Fibroblast of upper back skin (primary cell): ENCODE data around the gene SLC46A1.

Experiments
- DNase-seq: peaks from one replicate; pipeline ENCODE4 v3.0.0-alpha.2; 2013

The SLC46A1 gene

DNA sequence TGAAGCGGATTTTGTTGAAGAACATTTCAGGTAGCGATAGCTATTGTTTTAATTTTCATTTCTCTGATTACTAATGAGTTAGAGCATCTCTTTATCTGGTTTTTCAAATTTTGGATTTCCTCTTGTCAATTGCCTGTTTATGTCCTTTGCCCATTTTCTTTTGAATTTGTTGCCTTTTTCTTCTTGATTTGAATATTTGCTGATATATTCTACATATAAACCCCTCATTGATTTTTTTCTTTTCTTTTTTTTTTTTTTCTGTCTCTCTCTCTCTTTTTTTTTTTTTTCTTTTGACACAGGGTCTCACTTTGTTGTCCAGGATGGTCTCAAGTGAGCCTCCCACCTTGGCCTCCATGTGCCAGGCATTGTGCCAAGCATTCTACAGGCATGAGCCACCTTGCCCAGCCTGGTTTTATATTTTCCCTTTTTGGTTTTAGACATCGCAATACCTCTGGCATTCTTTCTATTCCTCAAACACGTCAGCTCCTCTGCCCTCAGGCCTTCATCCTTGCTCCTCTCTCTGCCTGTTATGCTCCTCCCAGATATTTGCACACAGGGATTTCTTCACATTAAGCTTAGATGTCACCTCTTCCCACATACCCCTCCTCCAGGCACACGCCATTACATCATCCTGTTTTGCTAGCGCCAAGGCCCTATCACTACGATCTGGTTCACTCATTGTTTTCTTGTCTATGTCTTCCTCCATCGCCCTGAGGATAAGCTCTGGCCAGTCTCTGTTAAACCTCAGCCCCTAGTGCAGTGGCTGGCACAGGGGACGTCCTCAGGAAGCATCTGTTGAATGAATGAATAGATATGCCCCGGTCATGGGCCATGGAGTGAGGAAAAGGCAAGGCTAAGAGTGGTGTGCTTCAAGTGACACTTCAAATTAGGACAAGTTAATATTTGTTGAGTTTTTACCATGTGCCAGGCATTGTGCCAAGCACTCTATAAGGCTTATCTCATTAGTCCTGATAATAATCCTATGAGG is 25.9 kb downstream of the SLC46A1 start:
- DNase-seq: peak; percentile 19

DNA sequence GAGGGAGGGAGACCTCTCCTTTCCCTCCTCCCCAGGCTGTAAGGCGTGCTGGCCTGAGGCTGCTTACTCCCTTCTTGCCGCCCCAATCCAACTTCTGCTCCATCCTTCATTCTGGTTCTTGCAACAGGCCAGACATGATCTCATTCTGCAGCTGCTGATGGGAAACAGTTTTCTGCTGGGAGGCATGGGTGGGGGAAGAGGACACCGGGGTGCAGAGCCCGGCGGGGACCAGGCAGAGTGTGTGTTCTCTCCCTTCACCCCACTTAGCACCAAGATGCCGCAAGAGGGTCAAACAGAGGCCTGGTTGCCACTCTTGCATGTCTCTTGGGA is 33.1 kb downstream of the SLC46A1 start:
- no peak for DNase-seq

DNA sequence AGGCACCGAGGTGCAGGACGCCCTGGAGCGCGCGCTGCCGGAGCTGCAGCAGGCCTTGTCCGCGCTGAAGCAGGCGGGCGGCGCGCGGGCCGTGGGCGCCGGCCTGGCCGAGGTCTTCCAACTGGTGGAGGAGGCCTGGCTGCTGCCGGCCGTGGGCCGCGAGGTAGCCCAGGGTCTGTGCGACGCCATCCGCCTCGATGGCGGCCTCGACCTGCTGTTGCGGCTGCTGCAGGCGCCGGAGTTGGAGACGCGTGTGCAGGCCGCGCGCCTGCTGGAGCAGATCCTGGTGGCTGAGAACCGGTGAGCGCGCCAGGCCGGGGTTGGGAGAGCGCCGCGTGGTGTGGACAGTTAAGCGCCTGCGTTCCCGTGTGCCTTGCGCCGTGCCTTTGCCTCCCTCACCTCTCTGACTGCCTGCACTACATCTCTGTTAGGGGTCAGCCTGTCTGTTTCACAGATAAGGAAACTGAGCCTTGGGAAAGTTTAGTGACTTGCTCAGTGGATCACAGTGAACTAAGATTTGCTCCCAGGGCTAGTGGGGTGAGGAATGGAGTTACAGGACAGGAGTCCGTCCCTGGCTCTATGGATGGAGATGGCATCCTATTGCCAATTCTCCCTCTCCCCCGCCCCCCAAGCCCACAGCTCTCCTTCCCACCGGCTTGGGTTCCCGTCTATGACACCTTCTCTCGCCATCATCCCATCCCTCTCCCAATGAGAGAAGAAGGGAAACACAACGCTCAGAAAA is 33.6 kb downstream of the SLC46A1 start:
- peak; percentile 16 for DNase-seq

- DNase-seq: peak; percentile 90
These were observed 34.5 kb downstream of the SLC46A1 start, which contains the start of gene SARM1 for GRCh38 chr17:28371245-28372202. Gene SARM1 (plus strand): TSS chr17:28371694. CDS start chr17:28372033, 339 bp downstream.

GRCh38 chr17:28370744-28371103 is 35.3 kb downstream of the SLC46A1 start:
- DNase-seq: no peak

DNA sequence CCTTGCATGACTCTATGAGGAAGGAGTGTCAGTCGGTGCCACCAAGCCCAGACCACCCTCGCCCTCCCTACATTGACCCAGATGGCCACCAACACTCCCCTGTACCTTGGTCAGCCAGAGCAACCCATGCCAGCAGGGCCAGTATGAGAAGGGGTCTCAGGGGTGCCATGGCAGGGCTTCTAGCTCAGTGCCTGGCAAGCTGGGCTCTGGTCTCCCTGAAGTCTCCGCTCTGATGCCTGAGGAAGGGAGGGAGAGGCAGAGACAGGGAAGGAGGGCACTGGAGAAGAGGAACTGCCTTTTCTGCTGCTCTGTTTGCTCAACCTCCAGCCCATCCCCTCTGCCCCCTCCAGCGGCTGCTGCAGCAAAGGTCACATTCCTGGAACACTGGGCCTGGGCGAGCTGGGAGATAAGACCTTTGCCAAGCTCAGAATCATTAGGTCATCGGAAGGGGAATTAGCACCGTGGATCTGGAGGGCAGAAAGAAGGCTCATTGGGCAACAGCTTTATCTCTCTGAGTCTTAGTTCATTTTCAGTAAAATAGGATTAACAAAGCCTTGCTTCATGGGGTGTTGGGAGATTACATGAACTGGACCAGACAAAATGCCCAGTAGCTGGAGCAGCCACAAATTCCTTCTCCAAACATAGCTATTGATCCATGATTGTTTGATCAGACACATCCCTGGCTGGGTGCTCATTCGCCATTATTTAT is 35.8 kb downstream of the SLC46A1 start, which contains the start of gene VTN:
Gene VTN, minus strand, starts transcription at position 273 of the 709 bp plus-strand sequence. Its CDS starts 104 bp downstream, at position 169.
- DNase-seq: peak; percentile 10

- DNase-seq: no peak
These were observed 36.4 kb downstream of the SLC46A1 start for GRCh38 chr17:28369684-28370034.

- no peak for DNase-seq
These were observed 36.9 kb downstream of the SLC46A1 start for GRCh38 chr17:28368915-28369683.

DNA sequence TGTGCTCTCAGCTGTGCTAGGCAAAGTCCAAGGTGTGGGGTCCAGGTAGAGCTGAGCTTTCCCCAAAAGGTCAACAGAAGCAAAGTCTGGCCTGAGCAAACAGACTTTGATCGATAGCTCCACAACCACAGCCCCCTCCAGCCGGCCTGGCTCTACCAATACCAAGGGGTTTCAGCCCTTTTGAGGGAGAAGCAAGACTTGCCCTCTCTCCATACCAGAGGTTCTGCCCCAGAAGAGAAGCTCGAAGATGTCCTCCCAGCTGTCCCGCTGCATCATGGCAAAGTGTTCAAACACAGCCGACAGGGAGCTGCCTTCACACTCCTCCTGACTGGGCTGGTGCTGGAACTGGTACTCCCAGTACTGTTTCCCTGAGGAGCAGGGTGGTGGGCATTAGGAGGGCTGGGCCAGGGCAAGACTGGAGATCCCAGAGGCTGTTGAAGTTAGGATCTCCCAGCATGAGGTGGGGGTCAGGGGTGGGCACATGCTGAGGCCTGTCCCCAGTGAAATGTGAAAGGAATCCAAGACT is 37.6 kb downstream of the SLC46A1 start:
- no peak for DNase-seq

DNA sequence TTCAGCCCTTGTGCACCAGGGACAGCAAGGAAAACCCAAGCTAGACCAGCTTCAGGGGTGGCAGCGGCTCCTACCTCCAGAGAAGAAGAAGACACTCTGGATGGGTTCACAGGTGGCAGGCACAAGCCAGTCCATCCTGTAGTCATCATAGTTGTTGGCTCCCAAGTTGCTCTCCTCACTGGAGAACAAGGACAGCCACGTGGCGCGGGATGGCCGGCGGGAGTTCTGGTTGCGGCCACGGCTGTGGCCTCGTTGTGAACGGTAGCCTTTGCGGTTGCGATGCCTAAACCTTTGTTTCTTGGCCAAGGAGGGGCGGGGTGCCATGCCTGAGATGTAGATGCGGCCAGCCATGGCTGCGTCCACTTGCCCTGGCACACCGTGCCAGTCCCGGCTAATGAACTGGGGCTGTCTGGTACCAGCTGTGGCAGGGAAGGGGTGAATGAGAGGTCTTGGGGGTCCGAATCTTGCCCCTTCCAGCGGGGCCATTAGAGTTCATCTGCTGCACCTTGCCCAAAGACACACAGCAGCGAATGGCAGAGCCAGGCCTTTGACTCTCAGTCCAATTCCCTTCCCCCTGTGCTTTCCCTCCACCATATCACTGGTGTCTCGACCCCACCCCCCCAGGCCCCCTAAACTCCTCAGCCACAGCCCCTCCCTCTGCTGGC is 38.2 kb downstream of the SLC46A1 start:
- no peak for DNase-seq

GRCh38 chr17:28366605-28367004 is 39.4 kb downstream of the SLC46A1 start:
- DNase-seq: no peak

DNA sequence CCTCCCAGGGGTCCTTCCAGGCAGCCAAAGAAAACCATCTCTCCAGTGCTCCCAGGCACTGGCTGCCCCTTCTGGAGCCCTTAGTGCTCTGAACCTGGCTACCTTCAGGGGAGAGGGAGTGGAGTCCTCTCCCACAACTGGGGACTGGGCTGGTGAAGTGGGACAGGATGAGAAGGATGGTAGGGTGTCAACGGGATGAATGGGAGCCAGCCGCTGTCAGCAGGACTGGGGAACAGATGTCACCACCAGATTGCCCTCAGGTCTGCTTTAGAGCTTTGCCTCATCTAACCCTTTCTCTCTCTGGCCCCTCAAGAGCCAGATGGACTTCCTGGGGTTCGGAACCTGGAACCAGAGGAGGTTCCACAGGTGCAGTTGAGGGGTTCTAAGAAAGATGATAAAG is 40.5 kb downstream of the SLC46A1 start:
- DNase-seq: no peak

DNA sequence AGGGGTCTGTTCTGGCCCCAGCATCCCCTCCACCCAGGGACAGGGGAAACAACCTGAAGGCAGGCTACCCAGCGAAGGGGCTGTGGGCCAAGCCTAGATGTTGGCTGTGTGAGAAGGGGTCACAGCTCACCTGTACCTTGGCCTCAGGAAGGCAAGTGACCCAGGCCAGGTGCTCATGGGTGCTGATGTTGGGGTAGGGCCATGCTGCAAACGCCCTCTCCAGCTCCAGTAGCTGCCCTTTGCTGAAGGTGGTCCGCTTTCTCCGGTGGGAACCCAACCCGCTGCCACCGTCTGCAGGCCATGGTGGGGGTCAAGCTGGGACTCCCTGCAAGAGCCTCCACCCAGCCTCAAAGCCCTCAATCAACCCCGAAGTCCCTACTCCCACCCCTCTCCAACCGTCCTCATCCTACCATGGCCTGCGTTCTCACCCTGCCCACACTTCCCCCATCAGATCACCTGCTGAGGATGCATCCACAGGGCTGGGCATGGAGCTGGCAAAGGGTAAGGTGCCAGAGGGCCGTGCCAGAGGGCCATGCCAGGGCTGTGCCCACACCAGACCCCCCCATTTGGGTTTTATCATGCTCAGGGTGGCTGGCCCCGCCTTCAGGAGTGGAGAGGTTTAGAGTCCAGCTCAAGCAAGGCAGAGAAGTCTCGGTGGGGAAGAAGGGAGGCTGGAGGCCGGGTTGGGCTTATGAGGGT is 41.2 kb downstream of the SLC46A1 start, which contains the start of gene SEBOX:
Gene SEBOX, minus strand, starts transcription at position 535 of the 699 bp plus-strand sequence. Its CDS starts 48 bp downstream, at position 487.
- no peak for DNase-seq

DNA sequence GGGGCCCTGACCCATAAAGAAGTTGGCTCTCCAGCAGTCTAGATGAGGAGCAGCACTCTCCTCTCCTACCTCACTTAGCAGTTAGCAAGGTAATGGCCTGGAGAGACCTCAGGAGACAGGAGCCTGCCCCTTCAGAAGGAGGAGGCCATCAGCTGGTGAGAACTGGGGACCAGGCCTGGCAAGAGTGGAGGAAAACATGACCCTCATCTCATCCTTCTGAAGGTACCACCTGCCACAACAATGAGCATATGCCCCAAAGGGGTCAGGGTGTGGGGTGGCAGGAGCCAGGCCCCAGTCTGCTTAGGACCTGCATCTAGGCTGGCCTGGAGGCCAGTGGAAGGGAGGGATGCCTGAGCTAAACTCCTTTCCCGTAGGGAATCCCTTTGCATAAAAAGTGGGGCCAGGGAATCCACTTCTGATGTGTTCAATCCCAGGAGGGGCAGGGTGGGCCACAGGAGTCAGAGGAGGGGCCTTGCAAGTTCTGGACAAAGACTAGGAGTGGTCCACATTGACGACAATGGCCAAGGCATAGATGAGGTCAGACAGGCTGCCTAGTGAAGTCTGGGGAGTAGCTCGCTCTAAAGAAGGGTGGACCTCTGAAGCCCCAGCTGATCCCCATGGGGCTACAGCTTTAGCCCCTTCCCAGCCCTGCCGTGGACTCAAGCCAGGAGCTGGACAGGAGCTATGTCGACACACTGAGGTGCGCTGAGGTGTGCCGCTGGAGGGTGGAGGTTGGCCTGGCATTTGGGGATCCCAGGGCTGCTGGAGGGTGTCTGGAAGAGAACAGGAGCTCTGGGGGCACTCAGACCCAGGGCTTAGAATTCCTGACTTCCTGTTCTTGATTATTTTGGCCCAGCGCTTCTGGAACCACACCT is 42.0 kb downstream of the SLC46A1 start:
- no peak for DNase-seq

- no peak for DNase-seq
These were observed 42.8 kb downstream of the SLC46A1 start for GRCh38 chr17:28363186-28363585.

GRCh38 chr17:28357901-28358197 is 48.2 kb downstream of the SLC46A1 start:
- DNase-seq: no peak

- DNase-seq: peak; percentile 94
These were observed 48.7 kb downstream of the SLC46A1 start, which contains the start of gene POLDIP2 for GRCh38 chr17:28357061-28357900. Gene POLDIP2 (minus strand): TSS chr17:28357527. CDS start chr17:28357448, 79 bp downstream.

GRCh38 chr17:28350271-28350670 is 55.7 kb downstream of the SLC46A1 start:
- DNase-seq: no peak
